ENCODE measurements around the gene DAZ3.
"Not testable (repeated sequence)": the region's sequence is repeated elsewhere in the genome, so short reads cannot be mapped to it uniquely, and the experiment has no call there.

DAZ3 gene

GRCh38 chrY:24813293-24813692, at the start of gene DAZ3:
Gene DAZ3, minus strand, starts transcription at chrY:24813393. Its CDS starts 208 bp downstream, at chrY:24813185.
- not testable (repeated sequence) for DNase-seq (ENCODE audit: low read depth)

GRCh38 chrY:24833619-24834018, 20.4 kb upstream of the DAZ3 start, which contains the start of gene DAZ4:
Gene DAZ4, plus strand, starts transcription at chrY:24833919. Its CDS starts 208 bp downstream, at chrY:24834127.
- not testable (repeated sequence) for DNase-seq (ENCODE audit: low read depth)

- DNase-seq (ENCODE audit: low read depth): not testable (repeated sequence)
These were observed 11.9 kb upstream of the DAZ3 start for GRCh38 chrY:24825069-24825468.

GRCh38 chrY:24824184-24824879, 11.1 kb upstream of the DAZ3 start:
- DNase-seq (ENCODE audit: low read depth): not testable (repeated sequence)

GRCh38 chrY:24821836-24822235, 8.6 kb upstream of the DAZ3 start:
- not testable (repeated sequence) for DNase-seq (ENCODE audit: low read depth)

All from activated T-cell treated with anti-CD3 and anti-CD28 coated beads for 48 hours (primary cell).